ENCODE data around the gene ACOX1. TPM values are rescaled to one million over a fixed set of nuclear protein-coding genes. Genes with fewer than 3 reads are reported as not detected.

Gene ACOX1
- total RNA-seq, 1 experiment from 2014 or later, result 40.9 TPM

- TF ChIP-seq ATF6 (CRISPR knock-in tag; IDR thresholded peaks at IDR 0.05) (no peak), ATF1 (CRISPR knock-in tag; IDR thresholded peaks at IDR 0.05) (no peak), USF1 (CRISPR knock-in tag; IDR thresholded peaks at IDR 0.05) (peak; percentile 33; the same call in 1 of the 2 replicates), MAX (CRISPR knock-in tag; IDR thresholded peaks at IDR 0.05) (peak; percentile 78), GABPB1 (CRISPR knock-in tag; IDR thresholded peaks at IDR 0.05) (0 out of 2 replicates have a peak, but pooled peaks have one; percentile 54), AFF4 (CRISPR knock-in tag; IDR thresholded peaks at IDR 0.05; ENCODE audit: borderline replicate concordance) (peak; percentile 72; the same call in 1 of the 2 replicates), ZBTB21 (CRISPR knock-in tag; IDR thresholded peaks at IDR 0.05; ENCODE audit: borderline replicate concordance) (peak; percentile 87), IRF2 (CRISPR knock-in tag; IDR thresholded peaks at IDR 0.05; ENCODE audit: borderline replicate concordance, low read depth) (no peak), E2F5 (CRISPR knock-in tag; IDR thresholded peaks at IDR 0.05) (peak; percentile 92), NR3C1 (CRISPR knock-in tag; conservative IDR thresholded peaks at IDR 0.05; ENCODE audit: low read depth) (peak; percentile 93)
Measured at GRCh38 chr17:75940727-75941441, 38.1 kb downstream of the ACOX1 start, which contains the start of gene FBF1 (continued).

GRCh38 chr17:75937652-75938051 lies 41.3 kb downstream of the ACOX1 start:
- TF ChIP-seq SMAD3 (CRISPR knock-in tag; IDR thresholded peaks at IDR 0.05; ENCODE audit: borderline replicate concordance), result no peak
- TF ChIP-seq ARID4B (CRISPR knock-in tag; IDR thresholded peaks at IDR 0.05; ENCODE audit: borderline replicate concordance), result no peak
- peak; percentile 31; the same call in 1 of the 2 replicates for TF ChIP-seq USF2 (CRISPR knock-in tag; IDR thresholded peaks at IDR 0.05)
- Mint-ChIP-seq H3K27me3 (ENCODE audit: low read depth) (no peaks in the 10 kb centered on the region), H3K4me1 (peaks cover 14% of the 10 kb centered on the region), H3K9me3 (no peaks in the 10 kb centered on the region), H3K36me3 (no peaks in the 10 kb centered on the region), H3K4me3 (no peak overlapping the region), H3K27ac (peak overlapping the region; percentile 33; the same call in 1 of the 2 replicates)
- ChIA-PET POLR2A (no interaction called here), CTCF (interaction anchor here (1.0 kb wide), 1 partner anchor 63 kb away, joined by 4 read pairs; the partner anchor contains the start of gene CDK3)
- DNase-seq (ENCODE audit: low spot score) (no peak), ATAC-seq (no peak)

All from WTC11 (cell line).